ENCODE data around the gene ARL6IP1.
"Not testable (repeated sequence)": the region's sequence is repeated elsewhere in the genome, so short reads cannot be mapped to it uniquely, and the experiment has no call there.

GRCh38 chr16:18757960-18758660 is 43.2 kb downstream of the ARL6IP1 start:
- TF ChIP-seq EZH2 (IDR thresholded peaks at IDR 0.05; ENCODE audit: insufficient read depth, low read length); CTCF (IDR thresholded peaks at IDR 0.05; ENCODE audit: insufficient read depth, low read depth, low read length): not testable (repeated sequence)
